Epithelial cell of proximal tubule (primary cell): ENCODE data around the gene BAZ2B. TPM values are rescaled to one million over a fixed set of nuclear protein-coding genes. Genes with fewer than 3 reads are reported as not detected.

ENCODE experiments used
- DNase-seq: peaks from one replicate; pipeline ENCODE4 v3.0.0-alpha.2; 2011; ENCODE audit warnings: low read depth
- H3K4me3 ChIP-seq: 2 replicates; pipeline ENCODE4 v1.5.1; 2011; ENCODE audit warnings: low read depth, mild to moderate bottlenecking, low read length
- total RNA-seq: library from RNA; depleted of rRNA; stranded (reverse); fragments of >200 nt; gene quantifications from 2 replicates; pipeline ENCODE4 v1.2.3, GENCODE V29; 2015
- TF ChIP-seq, protein P1 (sequence below): conservative IDR thresholded peaks from 2 replicates; pipeline ENCODE4 v1.5.1; 2012; ENCODE audit warnings: low read depth, mild to moderate bottlenecking, low read length

BAZ2B gene
- total RNA-seq, 1 donor from 2014 or later = 34.1 TPM

DNA sequence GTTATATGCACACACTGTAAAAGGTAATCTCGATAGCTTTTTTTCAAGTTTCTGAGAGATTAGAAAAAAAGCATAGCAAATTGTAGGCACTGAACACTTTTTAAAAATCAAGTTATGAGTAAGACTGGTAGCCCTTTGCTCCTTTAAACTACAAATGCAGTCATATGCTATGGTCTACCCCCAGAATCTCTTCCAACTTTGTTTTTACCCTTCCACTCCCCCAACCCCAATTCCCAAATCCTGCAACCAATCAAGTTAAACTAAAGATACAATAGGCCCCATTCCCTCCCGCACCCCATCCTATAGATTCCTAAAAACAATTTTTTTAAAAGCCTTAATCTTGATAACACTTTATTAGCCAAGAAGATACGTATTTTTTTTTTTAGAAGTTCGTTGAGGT lies 752 bp upstream of the BAZ2B start:
- peak overlapping the region; percentile 81 for H3K4me3 ChIP-seq
- TF ChIP-seq, protein P1, sequence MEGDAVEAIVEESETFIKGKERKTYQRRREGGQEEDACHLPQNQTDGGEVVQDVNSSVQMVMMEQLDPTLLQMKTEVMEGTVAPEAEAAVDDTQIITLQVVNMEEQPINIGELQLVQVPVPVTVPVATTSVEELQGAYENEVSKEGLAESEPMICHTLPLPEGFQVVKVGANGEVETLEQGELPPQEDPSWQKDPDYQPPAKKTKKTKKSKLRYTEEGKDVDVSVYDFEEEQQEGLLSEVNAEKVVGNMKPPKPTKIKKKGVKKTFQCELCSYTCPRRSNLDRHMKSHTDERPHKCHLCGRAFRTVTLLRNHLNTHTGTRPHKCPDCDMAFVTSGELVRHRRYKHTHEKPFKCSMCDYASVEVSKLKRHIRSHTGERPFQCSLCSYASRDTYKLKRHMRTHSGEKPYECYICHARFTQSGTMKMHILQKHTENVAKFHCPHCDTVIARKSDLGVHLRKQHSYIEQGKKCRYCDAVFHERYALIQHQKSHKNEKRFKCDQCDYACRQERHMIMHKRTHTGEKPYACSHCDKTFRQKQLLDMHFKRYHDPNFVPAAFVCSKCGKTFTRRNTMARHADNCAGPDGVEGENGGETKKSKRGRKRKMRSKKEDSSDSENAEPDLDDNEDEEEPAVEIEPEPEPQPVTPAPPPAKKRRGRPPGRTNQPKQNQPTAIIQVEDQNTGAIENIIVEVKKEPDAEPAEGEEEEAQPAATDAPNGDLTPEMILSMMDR = no peak
- no peak for DNase-seq

DNA sequence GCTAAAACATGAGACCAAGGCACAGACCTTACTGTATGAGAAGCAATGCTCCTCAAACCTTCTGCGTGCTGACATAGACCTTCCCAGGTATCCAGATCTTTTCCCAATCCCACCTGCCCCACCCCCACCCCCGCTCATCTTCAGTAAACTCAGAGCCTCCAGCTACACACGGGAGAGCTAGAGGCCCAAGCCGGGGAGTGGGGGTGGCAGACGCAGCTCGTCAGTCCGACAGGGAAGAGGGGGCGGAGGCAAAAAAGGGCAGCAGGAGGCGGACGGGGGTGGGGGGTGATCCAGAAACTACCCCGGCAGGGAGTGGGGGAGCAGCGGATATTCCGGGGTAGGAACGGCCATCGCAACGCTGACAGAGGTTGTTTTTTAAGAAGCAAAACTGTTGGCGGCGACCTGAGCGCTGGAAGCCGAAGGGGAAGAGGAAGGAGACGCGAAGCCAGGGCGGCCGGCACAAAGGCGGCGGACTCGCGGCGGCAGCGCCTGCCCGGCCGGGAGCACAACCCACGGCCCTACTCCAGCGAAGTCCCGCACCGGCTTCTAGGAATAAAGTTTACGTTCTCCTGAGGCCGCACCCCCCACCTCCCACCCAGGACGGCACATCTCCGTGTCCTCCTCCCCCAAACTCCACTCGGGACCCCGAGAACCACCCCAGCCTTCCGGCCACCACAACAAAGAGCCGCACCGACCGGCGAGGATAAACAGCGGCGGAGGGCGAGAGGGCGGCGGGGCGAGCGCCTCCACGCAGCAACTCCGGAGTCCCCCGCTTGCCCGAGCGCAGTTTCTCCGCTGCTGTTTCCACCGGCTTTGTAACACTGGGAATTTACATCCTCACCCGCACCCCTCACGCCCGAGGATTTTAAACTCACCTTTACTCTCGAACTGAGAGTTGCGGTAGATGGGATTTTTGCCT lies 722 bp downstream of the BAZ2B start:
- H3K4me3 ChIP-seq = peak overlapping the region; percentile 81
- no peak for DNase-seq
- TF ChIP-seq, protein P1 = no peak

DNA sequence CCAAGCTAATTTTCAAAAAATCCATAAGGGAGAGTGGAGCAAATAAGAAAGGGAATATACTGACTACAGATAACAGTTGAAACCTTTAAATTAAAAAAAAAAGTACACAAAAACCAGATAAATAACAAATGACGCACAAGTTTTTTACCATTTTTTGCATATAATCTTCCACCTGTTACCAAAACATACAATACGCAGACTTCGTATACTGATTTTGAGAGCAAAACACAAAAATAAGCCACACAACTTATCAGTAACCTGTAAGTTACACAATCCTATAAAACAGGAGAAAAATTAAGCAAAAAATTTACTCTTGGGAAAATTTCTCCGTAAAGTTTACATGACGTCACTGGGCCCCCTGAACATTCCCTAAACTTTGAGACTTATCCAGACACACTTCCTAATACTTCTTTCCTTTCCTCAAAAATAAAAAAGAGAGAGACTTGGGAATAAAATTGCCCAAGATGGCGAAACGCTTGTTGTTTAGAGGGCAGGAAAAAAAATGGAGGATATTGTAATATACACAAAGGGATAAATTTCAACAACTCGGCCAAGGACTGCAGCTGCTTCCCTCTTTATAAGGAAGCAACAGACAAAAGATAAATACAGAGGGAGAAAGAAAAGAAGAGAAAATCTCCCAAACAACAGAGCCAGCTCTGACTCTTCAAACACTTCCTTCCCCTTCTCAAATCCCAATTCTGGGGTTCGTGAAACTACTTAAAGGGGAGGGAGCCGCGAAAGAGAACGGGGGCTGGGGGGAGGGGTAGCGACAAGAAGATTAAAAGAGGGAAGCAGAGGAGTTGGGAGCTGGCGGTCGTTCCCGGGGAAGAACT lies 1.6 kb downstream of the BAZ2B start:
- TF ChIP-seq, protein P1 = no peak
- no peak for DNase-seq
- peak overlapping the region; percentile 81 for H3K4me3 ChIP-seq

DNA sequence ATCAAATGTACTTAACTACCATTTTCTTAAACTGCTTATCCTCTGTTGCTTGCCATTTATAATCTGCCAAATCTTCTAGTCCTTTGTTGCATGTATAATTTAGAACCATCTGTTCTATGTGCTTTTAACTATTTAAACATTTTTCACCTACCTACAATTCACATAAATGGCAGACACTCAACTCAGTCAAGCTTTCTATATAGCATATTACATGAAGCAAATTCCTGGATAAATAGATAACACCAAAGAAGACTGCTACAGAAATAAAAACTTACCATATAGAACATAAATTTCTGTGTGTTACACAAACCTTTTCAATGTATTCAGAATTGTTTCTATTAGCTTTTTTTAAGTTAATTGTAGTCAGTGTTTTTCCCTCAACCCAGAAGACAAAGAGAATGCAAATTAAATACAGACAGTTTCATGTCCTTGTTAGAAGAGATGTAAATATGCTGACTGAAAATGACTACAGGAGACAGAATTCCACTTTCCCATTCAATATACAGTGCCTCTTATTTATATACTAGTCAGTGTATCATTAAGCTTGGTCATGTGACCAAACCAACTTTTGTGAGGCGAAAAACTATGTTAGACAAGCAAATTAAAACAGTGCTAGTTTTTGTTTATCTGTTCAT lies 2.6 kb downstream of the BAZ2B start:
- DNase-seq = no peak
- TF ChIP-seq, protein P1 = no peak
- peak overlapping the region; percentile 81 for H3K4me3 ChIP-seq

DNA sequence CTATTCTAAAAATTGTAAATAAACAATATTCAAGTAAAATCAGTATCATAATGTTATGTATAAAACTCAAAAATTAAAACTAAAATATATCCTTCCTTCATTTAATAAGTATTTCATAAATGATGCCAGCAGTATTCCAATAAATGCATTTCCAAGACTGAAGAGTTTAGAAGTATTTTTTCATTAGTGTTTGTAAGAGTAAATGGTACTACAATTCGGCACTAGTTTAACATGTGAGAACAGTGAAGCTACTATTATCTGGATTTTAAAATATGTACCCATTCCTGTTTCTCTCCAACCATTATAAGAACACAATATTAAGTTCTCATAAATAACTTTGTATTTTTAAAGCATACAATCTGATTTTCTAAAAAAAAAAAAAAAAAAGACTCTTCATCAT lies 3.3 kb downstream of the BAZ2B start:
- no peak for DNase-seq
- H3K4me3 ChIP-seq = peak overlapping the region; percentile 81
- TF ChIP-seq, protein P1 = no peak

DNA sequence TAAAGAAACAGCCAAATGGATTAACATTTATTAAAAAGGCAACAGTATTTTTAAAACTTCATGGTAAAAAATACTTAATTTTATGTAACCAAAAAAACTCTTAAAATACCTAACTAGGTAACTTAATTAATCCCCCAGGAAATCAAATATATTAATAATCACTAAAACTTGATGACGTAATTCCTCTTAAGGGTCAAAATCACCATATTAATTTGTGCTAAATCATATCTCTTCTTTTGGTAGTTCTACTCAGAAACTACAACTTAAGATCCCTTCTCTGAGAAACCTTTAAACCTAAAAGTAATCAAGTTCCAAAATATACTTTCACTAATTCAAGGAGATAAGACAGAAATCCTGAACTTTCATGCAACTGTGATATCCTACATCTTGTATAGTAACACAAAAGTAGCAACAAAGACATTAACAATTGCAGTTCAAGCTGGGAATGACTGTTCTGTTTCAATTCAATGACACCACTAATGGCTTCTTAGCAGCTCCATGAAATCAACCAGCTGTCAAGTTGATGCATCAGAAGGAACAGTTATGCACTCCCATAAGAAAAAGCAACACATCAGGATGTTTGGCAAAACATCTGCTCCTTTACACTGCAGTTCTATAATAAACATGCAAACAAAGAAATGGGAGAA lies 4.0 kb downstream of the BAZ2B start:
- no peak overlapping the region for H3K4me3 ChIP-seq
- DNase-seq = no peak
- TF ChIP-seq, protein P1 = no peak
